Stimulated activated CD4-positive, alpha-beta T cell treated with anti-CD3 and anti-CD28 coated beads, Interleukin-1b, Interleukin-23, amount 100 ng/mL, for 1 hour (primary cell): ENCODE results near the gene ARFIP1.

Experiments used
- DNase-seq, 2 donors: peaks; one replicate each; pipeline ENCODE4 v3.0.0-alpha.2; 2020; ENCODE audit warnings: low read depth in 2 of 2

The ARFIP1 gene

DNA sequence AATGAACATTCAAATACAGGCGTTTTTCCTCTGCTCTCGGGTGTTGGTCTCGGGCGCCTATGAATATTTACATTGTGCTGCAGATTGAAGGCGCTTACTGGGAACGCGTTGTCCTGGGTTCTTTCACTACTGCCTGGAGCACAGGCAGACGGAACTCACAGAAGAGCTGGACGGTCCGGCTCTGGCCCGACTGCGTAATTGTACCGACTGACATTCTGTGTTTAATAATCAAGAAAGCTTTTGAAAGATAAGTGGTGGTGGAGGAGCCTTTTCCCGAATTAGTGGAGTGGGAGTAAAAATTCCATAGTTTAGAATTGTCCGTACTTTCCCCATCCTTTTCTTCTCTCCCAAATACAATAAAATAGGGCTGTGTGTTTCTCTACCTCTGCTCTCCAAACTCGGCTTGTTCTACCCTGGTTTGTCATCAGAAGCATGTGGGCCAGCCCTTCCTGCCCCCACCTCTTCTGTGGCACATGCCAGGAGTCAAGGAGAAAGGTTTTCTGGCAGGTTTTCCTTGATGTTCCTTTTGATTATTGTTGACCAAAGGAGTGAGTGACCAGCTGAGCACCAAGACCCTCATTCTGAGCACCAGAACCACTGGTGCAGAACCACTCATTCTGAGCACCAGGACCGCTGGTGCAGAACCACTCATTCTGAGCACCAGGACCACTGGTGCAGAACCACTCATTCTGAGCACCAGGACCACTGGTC, 158.6 kb downstream of the ARFIP1 start:
- DNase-seq, result no peak

DNA sequence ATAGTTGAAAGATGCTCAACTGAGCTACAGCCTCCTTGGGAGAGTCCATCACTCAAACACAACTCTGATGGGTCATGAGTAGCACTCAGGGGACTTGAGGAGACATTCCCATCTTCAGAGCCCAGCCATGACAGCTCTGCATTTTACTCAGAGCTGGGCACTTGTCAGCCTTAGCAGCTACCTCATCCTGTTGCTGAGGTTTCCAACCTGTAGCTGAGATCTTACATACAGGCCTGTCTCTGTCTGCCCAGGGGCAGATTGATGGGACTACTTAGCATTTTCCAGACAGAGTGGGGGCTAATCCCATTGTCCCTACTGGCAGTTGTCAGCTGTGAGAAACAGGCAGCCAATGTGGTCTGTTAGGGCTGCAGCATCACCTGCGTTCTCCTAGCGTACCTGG, 159.9 kb downstream of the ARFIP1 start:
- DNase-seq, result no peak

DNA sequence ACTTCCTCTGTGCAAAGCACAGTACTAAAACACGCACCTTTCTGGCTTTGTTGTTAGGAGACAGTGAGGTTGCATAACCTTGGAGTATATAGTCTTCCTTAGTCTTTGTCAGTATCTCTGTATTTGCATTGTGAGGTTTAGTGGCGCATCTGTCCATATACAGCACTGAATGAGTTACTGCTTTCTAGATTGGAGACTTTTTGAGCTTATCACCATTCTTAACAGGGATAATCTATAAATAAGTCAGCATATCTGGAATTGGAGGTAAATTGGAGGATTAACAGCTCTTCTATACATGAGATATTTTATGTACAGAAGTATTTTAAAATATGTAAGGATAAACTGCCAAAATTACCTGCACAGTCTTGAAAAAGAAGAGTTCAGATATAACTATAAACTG, 160.7 kb downstream of the ARFIP1 start:
- DNase-seq, result no peak

DNA sequence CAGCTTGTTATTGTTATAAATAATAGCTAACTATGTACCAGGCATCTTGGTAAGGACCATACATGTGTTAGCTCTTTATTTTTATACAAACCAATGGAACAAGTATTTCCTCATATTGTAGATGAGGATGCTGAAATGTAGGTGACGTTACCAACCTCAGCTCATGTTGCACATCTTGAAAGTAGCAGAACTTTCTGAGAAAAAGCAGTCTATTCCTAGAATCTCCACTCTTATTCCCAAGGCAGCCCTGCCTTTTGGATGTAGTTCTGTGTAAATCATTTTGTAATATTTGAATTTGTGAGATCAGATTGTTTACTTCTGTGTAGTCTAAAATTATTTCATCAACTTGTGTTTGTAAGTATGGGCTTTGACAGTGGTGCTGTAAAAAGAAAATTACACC, 161.7 kb downstream of the ARFIP1 start:
- DNase-seq, result no peak

DNA sequence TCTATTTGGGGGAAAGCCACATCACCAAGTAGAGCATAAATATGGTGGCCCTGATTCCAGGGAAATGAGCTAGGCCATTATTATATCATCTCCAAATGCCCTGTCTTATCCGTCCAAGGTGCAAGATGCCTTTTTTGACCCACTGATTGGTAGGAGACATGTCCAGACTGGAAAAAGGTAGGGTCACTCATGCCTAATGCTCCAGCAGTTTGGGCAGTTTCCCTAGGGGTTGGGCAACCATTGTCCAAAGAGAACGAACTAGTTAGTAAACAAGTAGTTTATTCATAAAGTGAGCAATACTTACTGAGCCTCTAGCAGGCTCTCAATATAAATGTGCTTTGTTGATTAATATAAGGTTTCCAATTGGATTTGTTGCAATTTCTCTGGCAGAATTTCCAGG, 162.6 kb downstream of the ARFIP1 start:
- no peak for DNase-seq

DNA sequence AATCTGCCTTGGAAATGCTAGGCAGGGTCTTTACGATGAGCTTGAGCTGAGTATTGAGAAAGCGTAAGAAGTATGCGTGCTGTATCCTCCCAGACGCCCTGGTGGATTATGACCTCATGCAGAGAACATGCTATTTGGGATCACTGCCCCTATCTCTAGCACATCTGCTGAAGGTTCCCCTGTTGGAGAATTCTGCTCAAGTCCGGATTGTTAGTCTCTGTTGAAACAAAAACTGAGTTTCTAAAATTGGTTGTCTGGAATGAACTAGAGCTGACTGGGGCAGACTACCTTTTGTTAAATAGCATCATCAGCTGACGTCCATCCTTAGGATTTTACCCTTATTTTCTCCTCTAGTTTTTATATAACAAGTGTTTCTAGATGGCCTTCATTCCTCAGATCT, 163.9 kb downstream of the ARFIP1 start:
- no peak for DNase-seq

DNA sequence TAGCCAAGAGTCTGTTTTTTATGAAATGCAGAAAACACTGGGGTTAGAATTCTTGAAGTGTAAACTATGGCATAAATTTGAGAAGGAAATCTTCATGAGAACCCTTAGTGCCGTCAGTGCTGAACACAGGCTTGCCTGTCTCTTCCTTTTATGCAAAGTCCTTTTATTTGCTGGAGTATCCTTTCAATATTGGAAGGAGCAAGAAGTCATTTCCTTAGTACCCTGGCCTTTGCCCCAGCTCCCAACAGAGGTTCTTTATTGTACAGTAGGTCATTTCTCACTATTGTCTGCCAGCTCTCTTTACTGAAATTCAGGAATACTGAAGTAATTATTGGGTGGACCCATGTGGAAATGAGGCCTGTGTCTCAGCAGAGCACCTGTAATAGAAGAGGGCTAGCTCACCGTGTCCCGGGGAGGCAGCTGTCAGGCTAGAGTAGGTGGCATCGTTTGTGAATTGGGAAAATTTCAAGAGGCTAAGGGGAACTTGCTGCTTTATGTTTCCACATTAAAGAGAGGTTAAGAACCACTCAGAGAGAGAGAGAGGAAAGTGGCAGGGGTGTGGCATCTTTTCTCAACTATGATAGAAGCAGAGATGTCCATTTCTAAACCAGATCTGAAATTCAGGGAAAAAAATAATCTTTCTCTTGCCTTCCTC, 165.0 kb downstream of the ARFIP1 start:
- no peak for DNase-seq

DNA sequence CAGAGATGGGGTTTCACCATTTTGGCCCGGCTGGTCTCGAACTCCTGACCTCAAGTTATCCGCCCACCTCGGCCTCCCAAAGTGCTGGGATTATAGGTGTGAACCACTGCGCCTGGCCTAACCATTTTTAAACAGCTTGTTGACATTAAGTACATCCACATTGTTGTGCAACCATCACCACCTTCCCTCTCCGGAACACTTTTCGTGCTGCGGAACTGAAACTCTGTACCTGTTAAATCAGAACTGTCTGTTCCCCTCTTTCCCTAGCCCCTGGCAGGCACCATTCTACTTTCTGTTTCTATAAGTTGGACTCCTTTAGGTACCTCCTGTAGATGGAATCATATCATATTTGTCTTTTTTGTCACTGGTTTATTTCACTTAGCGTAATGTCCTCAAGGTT, 165.9 kb downstream of the ARFIP1 start:
- DNase-seq, result no peak

DNA sequence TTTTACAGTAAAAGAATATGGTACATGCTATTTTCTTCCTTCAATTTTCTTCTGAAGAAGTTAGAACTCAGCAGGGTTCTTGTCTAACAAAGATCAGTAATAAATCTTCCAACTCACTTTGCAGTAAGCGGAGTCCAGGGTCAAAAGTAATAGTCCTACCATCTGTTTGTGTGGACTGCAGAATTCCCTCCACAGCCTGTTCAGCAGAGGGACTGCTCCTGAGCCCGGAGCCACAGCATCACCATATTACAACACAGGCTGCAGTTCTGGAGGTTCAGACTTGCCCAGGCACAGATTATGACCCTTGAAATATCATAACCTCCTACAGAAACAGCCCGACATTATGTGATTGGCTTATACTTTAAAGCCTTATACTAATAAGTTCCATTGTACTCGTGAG, 166.7 kb downstream of the ARFIP1 start:
- no peak for DNase-seq

DNA sequence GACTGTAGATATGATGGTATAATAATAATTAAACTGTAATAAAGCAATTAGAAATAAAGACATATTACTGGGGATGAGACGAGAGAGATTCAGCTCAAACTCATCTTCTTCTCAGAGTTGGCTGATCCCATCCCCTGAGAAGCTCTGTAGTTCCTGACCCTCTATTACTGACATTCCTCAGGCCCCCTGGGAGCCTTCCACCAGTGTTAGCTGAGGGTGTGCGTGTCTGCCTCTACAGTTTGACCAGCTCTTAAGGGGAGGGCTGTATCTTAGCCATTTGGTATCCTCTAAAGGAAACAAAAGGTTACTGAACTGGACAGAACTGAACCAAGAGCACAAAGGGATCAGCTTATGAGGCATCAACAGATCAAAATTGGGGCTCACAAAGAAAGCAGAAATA, 167.6 kb downstream of the ARFIP1 start:
- DNase-seq, result no peak

DNA sequence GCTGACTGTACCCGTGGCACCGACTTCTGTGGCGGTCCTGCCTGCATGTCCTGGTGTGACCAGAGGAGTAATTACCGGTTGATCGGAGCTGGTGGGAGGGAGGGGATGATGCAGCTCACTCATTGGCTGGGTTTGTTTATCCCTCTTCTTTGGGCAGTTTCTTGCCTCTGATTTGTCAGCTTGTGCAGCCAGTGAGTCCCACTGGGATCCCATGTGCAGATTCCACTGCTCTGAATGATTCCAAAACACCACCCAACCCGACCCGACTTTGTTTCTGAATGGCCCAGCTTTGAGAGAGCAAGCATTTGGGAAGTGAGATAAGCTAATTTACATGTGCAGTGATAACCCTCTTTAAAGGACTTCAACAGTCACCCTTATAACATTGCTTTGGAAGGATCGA, 170.2 kb downstream of the ARFIP1 start:
- DNase-seq, result no peak

DNA sequence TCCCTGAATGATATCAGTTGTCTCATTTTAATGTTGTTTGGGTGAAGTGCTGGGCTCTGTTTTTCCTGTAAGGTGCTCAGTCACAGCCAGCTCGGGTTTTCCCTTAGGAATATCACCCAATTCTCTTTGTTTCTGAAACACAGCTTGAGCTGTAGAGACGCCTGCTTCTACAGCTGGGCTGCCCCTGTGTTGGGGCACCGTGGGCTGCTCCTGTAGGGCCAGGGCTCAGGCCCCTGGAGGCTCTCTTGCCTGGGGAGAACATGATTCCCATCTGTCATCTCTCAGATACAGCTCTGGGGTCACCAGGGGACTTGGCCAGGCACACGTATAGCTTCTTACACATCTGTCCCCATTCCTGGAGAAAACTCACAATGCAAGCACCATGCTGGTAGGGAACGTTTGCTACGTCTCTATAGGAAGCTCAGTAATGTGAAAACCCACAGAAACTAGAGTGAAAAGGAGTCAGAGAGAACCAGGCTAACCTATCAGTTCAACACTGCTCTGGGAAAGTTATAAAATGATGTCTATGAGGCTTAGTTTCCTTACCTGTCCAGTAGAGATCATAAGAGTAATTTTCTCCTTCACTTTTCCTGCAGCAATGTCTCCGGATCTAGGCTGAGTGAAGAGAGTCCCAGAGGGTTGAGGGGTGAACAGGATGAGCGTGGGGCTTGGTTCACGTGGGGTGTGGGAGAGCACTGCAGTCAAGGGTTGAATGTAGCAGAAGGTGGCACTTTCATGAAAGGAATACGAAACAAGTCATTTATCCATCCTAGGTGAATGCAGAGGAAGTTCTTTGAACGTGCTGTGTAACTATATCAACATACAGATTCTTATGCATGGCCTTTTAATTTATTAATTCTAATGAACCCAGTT, 170.9 kb downstream of the ARFIP1 start:
- no peak for DNase-seq

DNA sequence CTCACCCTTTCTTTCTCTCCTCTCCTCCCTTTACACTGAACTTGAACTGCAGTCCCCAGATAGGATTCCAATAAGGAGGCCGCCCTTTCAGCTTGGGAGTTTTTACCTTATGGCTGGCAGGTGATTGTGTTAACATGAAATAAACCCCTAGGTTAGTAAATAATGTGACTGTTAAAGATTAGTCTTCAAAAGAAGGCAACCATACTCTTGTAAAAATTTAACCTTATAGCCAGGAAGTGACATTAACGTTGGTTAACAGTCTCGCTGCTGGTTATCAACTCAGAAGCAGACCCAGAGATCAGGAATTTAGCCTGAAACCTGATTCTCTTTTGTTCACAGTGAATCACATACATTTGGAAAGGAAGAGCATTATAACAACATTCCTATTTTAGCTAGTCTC, 171.6 kb downstream of the ARFIP1 start:
- DNase-seq, result no peak

DNA sequence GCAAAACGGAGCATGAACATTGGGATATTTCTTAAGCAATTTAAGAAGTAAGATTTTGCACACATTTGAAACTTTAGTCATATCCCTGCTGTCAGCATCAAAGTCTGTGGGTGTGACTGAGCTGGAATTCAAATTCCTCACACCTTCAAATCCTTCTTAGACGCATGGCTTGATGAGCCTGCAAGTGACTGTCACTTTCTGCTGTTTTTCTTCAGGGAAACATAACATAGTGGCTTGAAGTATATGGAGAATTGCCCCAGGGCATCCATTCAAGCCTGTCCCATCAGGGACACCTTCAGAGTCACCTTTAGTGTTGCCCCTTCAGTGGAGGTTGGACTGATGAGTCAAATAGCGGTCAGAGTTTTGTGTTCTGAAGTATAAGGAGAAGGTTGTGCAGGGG, 173.8 kb downstream of the ARFIP1 start:
- DNase-seq, result no peak

DNA sequence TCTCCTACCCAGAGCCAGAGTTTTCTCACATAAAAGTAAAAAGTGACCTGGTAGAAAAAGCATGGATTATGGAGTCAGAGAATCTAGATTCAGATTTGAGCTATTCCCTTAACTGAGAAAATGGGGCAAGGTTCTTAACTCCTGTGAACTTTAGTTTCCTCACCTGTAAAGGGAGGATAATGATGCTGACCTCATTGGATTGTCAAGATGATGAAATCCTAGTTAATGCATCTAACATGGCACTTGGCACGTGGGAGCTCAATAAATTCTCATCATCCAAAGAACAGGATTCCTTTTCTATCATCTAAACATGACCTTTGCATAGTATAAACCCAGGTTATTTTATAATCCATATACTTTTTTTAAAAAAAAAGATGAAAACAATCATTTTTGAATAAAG, 175.0 kb downstream of the ARFIP1 start:
- no peak for DNase-seq

DNA sequence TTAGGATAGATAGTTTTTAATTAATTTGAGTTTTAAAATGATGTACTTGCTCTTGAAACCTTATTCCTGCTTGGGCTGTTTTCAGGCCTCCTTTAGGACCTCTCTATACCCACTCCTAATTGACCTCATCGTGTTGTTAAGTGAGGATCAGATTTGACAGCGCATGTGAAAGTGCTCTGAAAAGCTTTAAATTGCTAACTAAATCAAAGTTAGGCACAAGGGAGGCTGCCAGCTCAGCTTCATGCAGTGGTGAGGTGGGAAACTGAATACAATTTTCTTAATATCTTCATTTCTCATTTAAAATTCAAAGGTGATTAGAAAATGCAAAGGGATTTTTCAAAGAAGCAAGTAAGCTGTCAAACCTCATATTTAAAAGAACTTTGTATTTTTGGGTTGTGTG, 176.4 kb downstream of the ARFIP1 start:
- no peak for DNase-seq

DNA sequence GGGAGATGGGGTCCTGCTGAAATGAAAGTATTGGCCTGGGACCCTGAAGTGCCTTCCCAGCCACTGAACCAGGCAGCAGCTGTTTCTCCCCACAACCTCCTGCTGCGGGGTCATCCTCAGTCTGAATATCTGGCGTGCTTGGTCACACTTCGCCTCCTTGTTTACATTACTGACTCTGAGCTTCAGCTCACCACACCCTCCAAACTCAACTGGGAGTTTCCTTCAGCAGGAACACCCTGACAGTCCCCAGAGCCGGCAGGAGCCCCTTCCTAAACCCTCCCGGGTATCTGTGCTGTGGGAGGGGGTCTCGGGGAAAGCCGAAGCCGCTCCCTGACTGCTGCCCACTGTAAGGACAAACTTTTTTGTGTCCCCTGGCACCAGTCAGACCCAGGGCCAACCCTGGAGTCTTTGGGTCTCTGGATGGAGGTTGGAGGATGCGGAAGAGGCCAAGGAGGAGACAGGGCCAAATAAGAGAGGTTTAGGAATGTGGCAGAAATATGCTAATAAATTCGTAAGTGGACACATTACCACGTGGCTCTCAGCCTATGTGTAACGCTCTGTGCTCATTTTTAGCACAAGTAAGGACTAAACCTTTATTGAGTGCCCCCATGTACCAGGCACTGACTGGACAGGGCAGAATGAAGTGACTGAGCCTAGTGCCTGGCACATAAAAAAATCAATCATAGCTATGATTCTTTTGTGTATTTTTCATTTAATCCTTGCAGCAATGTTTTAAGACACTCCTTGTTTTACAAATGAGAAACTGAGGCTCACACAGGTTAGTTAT, 177.1 kb downstream of the ARFIP1 start:
- DNase-seq, result no peak

DNA sequence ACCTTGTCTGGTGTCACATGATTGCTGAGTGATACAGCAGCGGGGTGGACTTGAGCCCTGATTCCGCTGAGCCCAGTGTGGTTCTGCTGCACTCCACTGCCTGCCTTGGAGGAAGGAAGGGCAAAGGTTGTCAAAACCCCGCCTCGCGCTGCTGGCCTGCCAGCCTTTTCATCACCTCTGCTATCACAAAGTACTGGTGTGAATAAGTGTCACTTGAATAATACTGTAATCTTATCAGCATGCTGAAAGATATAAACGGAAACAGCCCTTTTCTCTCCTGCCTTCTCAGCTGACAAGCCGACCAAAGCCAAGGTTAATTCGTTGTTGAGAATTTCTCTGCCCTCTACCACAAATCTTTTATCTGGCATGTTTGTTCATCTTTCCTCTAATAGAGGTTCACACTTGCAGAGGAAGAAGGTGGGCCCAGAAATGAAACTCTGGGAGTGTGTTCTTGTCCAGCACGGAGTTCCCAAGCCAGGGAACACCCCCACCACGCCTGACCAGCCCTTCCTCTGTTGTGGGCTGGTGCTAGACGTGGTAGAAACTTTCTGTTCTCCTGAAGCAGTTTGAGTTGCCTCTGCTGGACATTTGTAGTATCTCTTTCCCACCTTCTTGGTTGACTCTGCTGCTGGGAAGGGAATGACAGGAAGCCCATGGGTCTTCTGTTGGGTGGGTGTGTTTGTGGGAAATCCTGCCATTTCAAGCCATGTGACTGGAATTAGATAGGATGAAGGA, 177.8 kb downstream of the ARFIP1 start:
- DNase-seq, result no peak

DNA sequence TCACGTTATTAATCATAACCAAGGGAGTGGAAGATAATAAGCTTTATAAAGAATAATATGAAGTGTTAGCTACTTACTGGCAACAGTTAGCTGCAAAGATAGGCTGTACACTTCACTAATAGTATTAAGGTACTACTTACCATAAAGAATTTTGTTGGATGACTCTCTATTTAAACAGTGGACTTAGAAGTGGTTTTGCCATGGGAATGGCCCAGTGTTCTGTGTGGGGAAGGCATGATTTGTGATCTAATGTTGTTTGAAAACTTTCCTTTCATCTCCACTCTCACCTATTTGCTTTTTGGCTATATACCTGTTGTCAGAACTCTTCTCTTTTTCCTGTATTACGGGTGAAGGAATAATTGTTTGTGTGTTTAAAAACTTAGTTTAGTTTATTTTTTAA, 179.3 kb downstream of the ARFIP1 start:
- no peak for DNase-seq

DNA sequence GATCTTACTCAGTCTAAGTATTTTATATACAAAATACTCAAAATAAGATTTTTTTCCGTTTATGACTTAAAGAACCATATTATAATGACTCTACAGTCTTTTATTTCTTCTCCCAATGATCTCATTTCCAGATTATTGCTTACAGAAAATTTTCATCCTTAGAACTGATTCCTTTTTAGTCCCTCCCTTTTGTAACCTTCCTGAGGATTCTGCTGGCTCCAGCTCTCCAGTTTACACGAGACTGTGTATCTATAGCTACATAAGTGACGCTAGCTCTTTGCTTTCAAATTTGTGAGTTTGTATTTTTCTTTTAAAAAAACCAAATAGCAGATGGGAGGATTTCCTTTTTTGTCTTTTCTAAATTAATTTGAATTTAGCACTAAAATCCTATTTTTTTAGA, 180.3 kb downstream of the ARFIP1 start:
- DNase-seq, result no peak

DNA sequence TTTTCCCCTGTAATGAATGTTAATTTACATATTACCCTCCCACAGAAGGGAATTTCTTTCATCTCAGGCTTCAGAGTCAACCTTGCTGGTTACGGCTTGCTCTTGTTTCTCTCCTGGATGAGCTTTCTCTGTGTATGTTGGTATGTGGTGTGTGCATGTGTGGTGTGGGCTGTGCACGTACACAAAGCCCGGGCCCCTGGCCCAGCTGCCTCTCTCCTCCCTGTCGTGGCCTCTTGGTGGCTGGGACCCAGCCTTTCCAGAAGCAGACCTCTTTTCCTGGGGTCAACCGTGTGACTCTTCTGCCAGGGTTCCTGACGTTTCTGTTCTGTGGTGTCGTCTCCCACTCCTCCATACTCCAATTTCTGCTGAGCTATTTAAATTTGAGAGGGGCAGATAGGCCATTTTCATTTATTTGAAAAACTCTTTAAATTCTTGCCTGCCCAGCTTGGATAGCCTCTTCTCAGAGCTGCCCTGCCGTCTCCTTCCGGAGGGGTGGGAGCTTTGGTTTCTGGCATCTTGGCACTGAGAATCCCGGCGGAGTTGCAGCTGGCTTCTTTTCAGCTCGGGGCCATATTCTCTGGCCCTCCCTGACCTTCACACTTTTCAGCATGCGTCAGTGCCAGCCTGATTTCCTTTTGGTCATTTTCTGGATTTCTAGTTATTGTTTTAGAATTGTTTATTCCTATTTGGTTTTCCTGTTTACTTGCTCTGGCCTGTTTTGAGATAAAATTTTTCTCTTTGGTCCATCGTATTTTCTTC, 181.4 kb downstream of the ARFIP1 start:
- no peak for DNase-seq
